ENCODE data around the gene S100A13. TPM values are rescaled to one million over a fixed set of nuclear protein-coding genes. Genes with fewer than 3 reads are reported as not detected.

S100A13 gene
- total and polyA plus RNA-seq, 9 of the 15 experiments (the other 6 are each of a cell fraction or from before 2014, with no cell fraction given) = 41.9 to 129 (median 58.0) TPM

GRCh38 chr1:153572569-153573015, 54.7 kb downstream of the S100A13 start (continued):
- no peak for TF ChIP-seq NFIX (CRISPR knock-in tag; IDR thresholded peaks at IDR 0.05; ENCODE audit: low read depth)
- TF ChIP-seq, protein P1, sequence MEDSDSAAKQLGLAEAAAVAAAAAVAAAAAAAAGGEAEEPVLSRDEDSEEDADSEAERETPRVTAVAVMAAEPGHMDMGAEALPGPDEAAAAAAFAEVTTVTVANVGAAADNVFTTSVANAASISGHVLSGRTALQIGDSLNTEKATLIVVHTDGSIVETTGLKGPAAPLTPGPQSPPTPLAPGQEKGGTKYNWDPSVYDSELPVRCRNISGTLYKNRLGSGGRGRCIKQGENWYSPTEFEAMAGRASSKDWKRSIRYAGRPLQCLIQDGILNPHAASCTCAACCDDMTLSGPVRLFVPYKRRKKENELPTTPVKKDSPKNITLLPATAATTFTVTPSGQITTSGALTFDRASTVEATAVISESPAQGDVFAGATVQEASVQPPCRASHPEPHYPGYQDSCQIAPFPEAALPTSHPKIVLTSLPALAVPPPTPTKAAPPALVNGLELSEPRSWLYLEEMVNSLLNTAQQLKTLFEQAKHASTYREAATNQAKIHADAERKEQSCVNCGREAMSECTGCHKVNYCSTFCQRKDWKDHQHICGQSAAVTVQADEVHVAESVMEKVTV (CRISPR knock-in tag; IDR thresholded peaks at IDR 0.05) = peak; percentile 65
- no peak for TF ChIP-seq LEF1 (IDR thresholded peaks at IDR 0.05)
- no peak for TF ChIP-seq ZNF583 (CRISPR knock-in tag; IDR thresholded peaks at IDR 0.05)
- 0 out of 2 replicates have a peak, but pooled peaks have one; percentile 12 for TF ChIP-seq EP400 (IDR thresholded peaks at IDR 0.05)
- TF ChIP-seq RBM15 (IDR thresholded peaks at IDR 0.05; ENCODE audit: insufficient read depth, low read length) = no peak
- no peak for TF ChIP-seq HDAC2 (IDR thresholded peaks at IDR 0.05)
- TF ChIP-seq ZBED1 (IDR thresholded peaks at IDR 0.05) = no peak
- TF ChIP-seq PRMT5 (CRISPR knock-in tag; IDR thresholded peaks at IDR 0.05) = no peak
- TF ChIP-seq CCNT2 (IDR thresholded peaks at IDR 0.05; ENCODE audit: borderline replicate concordance, extremely low read depth, insufficient read length, low read depth, low read length) = no peak
- no peak for TF ChIP-seq CBX2 (IDR thresholded peaks at IDR 0.05; ENCODE audit: insufficient read depth, low read length, poor library complexity, severe bottlenecking)
- no peak for TF ChIP-seq NR1H2 (CRISPR knock-in tag; IDR thresholded peaks at IDR 0.05)
- no peak for TF ChIP-seq SMARCB1 (IDR thresholded peaks at IDR 0.05; ENCODE audit: insufficient read length, low read depth)
- TF ChIP-seq RAD21 (CRISPR knock-in tag; conservative IDR thresholded peaks at IDR 0.05 in 1 of 2, IDR thresholded peaks at IDR 0.05 in 1 of 2) = peak; percentile 68 to 69
- TF ChIP-seq MED1 (CRISPR knock-in tag; IDR thresholded peaks at IDR 0.05; ENCODE audit: borderline replicate concordance) = no peak
- TF ChIP-seq CREB1 (IDR thresholded peaks at IDR 0.05) = no peak
- no peak for TF ChIP-seq CREB1 (CRISPR knock-in tag; IDR thresholded peaks at IDR 0.05)
- TF ChIP-seq, protein P2, sequence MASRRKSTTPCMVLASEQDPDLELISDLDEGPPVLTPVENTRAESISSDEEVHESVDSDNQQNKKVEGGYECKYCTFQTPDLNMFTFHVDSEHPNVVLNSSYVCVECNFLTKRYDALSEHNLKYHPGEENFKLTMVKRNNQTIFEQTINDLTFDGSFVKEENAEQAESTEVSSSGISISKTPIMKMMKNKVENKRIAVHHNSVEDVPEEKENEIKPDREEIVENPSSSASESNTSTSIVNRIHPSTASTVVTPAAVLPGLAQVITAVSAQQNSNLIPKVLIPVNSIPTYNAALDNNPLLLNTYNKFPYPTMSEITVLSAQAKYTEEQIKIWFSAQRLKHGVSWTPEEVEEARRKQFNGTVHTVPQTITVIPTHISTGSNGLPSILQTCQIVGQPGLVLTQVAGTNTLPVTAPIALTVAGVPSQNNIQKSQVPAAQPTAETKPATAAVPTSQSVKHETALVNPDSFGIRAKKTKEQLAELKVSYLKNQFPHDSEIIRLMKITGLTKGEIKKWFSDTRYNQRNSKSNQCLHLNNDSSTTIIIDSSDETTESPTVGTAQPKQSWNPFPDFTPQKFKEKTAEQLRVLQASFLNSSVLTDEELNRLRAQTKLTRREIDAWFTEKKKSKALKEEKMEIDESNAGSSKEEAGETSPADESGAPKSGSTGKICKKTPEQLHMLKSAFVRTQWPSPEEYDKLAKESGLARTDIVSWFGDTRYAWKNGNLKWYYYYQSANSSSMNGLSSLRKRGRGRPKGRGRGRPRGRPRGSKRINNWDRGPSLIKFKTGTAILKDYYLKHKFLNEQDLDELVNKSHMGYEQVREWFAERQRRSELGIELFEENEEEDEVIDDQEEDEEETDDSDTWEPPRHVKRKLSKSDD (conservative IDR thresholded peaks at IDR 0.05; ENCODE audit: low read length) = no peak
- TF ChIP-seq RFX5 (IDR thresholded peaks at IDR 0.05; ENCODE audit: low read depth, low read length) = no peak
- TF ChIP-seq CXXC5 (CRISPR knock-in tag; IDR thresholded peaks at IDR 0.05) = no peak
- TF ChIP-seq E2F4 (CRISPR knock-in tag; IDR thresholded peaks at IDR 0.05; ENCODE audit: low read depth) = no peak
- TF ChIP-seq PHF20 (IDR thresholded peaks at IDR 0.05; ENCODE audit: partially characterized antibody) = no peak
- no peak for TF ChIP-seq SNIP1 (IDR thresholded peaks at IDR 0.05; ENCODE audit: low read depth)
- TF ChIP-seq ZNF282 (CRISPR knock-in tag; IDR thresholded peaks at IDR 0.05) = no peak
- no peak for TF ChIP-seq SMAD4 (CRISPR knock-in tag; conservative IDR thresholded peaks at IDR 0.05)

Measured in K562 (cell line).